Left ventricle myocardium inferior (tissue), 1 donor: ENCODE results near the gene CNIH2. TPM values are rescaled to one million over a fixed set of nuclear protein-coding genes. Genes with fewer than 3 reads are reported as not detected.
"Not testable (repeated sequence)": the region's sequence is repeated elsewhere in the genome, so short reads cannot be mapped to it uniquely, and the experiment has no call there.

Source experiments
- DNase-seq: peaks from one replicate; pipeline ENCODE4 v3.0.0-alpha.2; 2020
- H3K27ac ChIP-seq: fragments of 200-600 bp; replicated peaks from 2 replicates; pipeline ENCODE4 v1.8.0; 2021
- H3K27me3 ChIP-seq: fragments of 200-600 bp; 2 replicates; pipeline ENCODE4 v1.8.0; 2021; ENCODE audit warnings: low read depth
- H3K36me3 ChIP-seq: fragments of 200-600 bp; 2 replicates; pipeline ENCODE4 v1.8.0; 2021
- H3K4me1 ChIP-seq: fragments of 200-600 bp; 2 replicates; pipeline ENCODE4 v1.8.0; 2021
- H3K4me3 ChIP-seq: fragments of 200-600 bp; 2 replicates; pipeline ENCODE4 v1.8.0; 2021; ENCODE audit warnings: mild to moderate bottlenecking, moderate library complexity
- H3K9me3 ChIP-seq: fragments of 200-600 bp; replicated peaks from 2 replicates; pipeline ENCODE4 v1.8.0; 2021
- intact Hi-C: fragments of 100-400 bp; cut with micrococcal nuclease; formaldehyde crosslinking; loops from one replicate; pipeline ENCODE4 v1.11.0; 2022
- total RNA-seq: library from RNA; stranded (reverse); fragmentation: NEBNext Ultra II Directional; extraction: Animal tissue kit (Norgen Biotek cat#: 25700); gene quantifications from one replicate; pipeline ENCODE4 v1.2.1, GENCODE V29; 2021
- TF ChIP-seq, protein P1 (sequence below): fragments of 200-600 bp; IDR thresholded peaks from 2 replicates; pipeline ENCODE4 v1.8.0; 2021; ENCODE audit warnings: antibody characterized with exemption, mild to moderate bottlenecking, borderline replicate concordance
- donor health status: DM: no; HTN: yes; CAD: no; lungs with severe emphysema.

Gene CNIH2
- total RNA-seq, 1 donor from 2014 or later = not detected

DNA sequence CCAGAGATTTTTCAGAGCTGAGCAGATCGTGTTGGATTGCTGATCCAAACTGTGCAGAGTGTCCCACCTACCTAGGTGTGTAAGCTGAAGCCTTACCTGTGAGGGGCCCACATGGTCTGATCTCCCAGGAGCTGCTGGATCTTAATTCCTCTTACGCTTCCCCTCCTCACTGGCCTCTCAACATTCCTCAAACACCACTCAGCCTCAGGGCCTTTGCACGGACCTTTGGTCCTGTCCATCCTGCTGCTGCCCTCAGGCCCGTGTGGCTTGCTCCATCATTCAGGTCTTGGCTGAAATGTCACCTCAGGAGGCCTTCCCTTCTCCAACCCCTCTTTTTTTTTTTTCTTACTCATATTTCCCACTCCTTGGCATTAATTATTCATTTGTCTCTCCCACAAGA, 30.7 kb upstream of the CNIH2 start:
- no peaks in the 10 kb centered on the region for H3K27me3 ChIP-seq
- H3K4me3 ChIP-seq = no peak overlapping the region
- no peak overlapping the region for H3K27ac ChIP-seq
- H3K36me3 ChIP-seq = peaks cover 14% of the 10 kb centered on the region
- TF ChIP-seq, protein P1, sequence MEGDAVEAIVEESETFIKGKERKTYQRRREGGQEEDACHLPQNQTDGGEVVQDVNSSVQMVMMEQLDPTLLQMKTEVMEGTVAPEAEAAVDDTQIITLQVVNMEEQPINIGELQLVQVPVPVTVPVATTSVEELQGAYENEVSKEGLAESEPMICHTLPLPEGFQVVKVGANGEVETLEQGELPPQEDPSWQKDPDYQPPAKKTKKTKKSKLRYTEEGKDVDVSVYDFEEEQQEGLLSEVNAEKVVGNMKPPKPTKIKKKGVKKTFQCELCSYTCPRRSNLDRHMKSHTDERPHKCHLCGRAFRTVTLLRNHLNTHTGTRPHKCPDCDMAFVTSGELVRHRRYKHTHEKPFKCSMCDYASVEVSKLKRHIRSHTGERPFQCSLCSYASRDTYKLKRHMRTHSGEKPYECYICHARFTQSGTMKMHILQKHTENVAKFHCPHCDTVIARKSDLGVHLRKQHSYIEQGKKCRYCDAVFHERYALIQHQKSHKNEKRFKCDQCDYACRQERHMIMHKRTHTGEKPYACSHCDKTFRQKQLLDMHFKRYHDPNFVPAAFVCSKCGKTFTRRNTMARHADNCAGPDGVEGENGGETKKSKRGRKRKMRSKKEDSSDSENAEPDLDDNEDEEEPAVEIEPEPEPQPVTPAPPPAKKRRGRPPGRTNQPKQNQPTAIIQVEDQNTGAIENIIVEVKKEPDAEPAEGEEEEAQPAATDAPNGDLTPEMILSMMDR = no peak
- intact Hi-C loops = no loop called here
- H3K9me3 ChIP-seq = no peaks in the 10 kb centered on the region
- H3K4me1 ChIP-seq = peaks cover 5% of the 10 kb centered on the region
- DNase-seq = no peak

DNA sequence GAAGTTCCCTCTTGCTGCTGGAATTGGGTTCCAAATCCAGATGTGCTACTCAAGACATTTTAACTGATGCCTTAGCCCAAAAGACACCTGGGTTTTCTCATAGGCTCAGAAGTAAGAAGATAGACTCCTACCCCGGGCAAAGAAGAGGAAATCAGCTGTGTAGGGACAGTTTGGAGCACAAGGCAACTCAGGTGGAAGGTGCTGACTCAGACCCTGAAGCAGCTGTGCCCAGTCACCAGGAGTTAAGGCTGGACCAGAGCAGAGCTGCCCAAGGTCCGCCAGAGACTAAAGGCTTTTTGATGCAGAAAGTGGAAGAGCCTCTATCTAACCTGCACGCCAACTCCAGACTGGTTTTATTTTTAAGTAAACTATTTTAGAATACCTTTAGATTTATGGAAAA, 30.2 kb upstream of the CNIH2 start:
- intact Hi-C loops = no loop called here
- H3K36me3 ChIP-seq = peaks cover 9% of the 10 kb centered on the region
- TF ChIP-seq, protein P1 = no peak
- no peaks in the 10 kb centered on the region for H3K27me3 ChIP-seq
- H3K4me3 ChIP-seq = no peak overlapping the region
- peaks cover 4% of the 10 kb centered on the region for H3K4me1 ChIP-seq
- DNase-seq = no peak
- H3K27ac ChIP-seq = no peak overlapping the region
- H3K9me3 ChIP-seq = no peaks in the 10 kb centered on the region

DNA sequence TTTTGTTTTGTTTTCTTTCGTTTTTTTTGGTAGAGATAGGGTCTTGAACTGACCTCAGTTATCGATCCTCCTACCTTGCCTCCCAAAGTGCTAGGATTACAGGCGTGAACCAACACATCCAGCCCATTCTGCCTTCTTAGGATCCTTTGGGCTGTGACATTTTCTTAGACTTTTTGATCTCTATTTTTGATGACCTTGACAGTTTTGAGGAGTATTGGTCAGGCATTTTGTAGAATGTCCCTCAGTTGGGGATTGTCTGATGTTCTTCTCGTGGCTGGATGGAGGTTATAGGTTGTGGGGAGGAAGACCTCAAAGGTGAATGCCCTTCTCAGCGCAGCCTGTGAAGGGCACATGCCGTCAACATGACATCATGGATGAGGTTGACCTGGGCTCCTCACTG, 29.1 kb upstream of the CNIH2 start:
- Histone ChIP-seq H3K4me1 (peaks cover 13% of the 10 kb centered on the region), H3K27me3 (no peaks in the 10 kb centered on the region), H3K9me3 (no peaks in the 10 kb centered on the region), H3K27ac (no peak overlapping the region), H3K36me3 (no peaks in the 10 kb centered on the region), H3K4me3 (no peak overlapping the region)
- TF ChIP-seq, protein P1 = no peak
- DNase-seq = no peak
- intact Hi-C loops = no loop called here

DNA sequence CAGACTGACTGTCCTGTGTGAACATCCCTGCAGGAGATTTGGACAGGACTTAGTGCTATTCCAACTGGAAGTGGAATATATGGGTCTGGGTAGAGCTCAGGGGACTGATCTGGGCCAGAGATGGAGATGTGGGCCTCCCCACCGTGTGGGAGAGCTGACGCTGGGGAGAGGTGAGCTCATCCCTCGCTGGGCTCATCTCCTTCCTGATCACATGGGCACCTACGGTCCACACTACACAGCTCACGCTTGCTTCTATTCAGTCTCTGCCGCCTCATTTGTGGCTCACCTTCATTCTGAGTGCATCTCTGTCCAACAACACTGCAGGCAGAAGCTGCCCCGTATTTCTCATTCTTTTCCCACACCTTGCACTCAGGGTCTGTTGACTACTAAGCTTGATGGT, 26.2 kb upstream of the CNIH2 start:
- Histone ChIP-seq H3K27me3 (no peaks in the 10 kb centered on the region), H3K4me1 (peaks cover 16% of the 10 kb centered on the region), H3K27ac (no peak overlapping the region), H3K9me3 (no peaks in the 10 kb centered on the region), H3K4me3 (no peak overlapping the region), H3K36me3 (no peaks in the 10 kb centered on the region)
- intact Hi-C loops = no loop called here
- TF ChIP-seq, protein P1 = no peak
- no peak for DNase-seq

DNA sequence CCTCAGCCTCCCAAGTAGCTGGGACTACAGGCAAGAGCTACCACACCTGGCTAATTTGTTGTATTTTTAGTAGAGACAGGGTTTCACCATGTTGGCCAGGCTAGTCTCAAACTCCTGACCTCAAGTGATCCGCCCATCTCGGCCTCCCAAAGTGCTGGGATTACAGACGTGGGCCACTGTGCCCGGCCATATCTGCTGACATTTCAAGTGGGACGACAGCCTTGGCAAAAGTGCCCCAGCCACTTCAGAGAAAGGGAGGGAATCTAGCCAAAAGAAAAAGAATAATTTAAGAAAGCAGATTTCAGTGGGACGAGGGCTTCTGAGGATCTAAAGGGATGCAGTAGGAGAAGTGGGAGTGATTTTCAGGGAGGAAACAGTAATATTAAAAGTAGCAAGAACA, 24.9 kb upstream of the CNIH2 start:
- H3K4me3 ChIP-seq, H3K27me3 ChIP-seq, H3K27ac ChIP-seq, DNase-seq, H3K9me3 ChIP-seq, H3K36me3 ChIP-seq, intact Hi-C loops: not testable (repeated sequence)
- peaks cover 29% of the 10 kb centered on the region for H3K4me1 ChIP-seq

DNA sequence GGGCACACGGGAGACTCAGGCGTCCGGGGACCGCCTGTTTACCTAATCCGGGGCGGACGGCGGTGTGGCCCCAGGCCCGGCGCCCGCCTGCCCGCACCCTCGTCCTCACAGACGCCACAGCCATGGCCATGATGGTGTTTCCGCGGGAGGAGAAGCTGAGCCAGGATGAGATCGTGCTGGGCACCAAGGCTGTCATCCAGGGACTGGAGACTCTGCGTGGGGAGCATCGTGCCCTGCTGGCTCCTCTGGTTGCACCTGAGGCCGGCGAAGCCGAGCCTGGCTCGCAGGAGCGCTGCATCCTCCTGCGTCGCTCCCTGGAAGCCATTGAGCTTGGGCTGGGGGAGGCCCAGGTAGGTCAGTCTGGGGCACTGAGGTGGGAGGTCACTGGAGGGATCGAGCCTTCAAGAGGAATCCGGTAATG, 19.5 kb upstream of the CNIH2 start:
- intact Hi-C loops = no loop called here
- Histone ChIP-seq H3K9me3 (no peaks in the 10 kb centered on the region), H3K27me3 (no peaks in the 10 kb centered on the region), H3K4me1 (peaks cover 27% of the 10 kb centered on the region), H3K4me3 (peak overlapping the region; percentile 99), H3K36me3 (peaks cover 33% of the 10 kb centered on the region), H3K27ac (peak overlapping the region; percentile 87)
- TF ChIP-seq, protein P1 = peak; percentile 33
- no peak for DNase-seq
